Activated CD4-positive, alpha-beta T cell treated with anti-CD3 and anti-CD28 coated beads, Interleukin-2, amount 50 U/mL, for 16 hours (primary cell): ENCODE measurements around the gene GALNT17.

ENCODE experiments used
- DNase-seq: peaks from one replicate; pipeline ENCODE4 v3.0.0-alpha.2; 2020

Gene GALNT17

GRCh38 chr7:71286924-71287323 lies 155.0 kb downstream of the GALNT17 start:
- no peak for DNase-seq

GRCh38 chr7:71290452-71290851 lies 158.5 kb downstream of the GALNT17 start:
- DNase-seq, result no peak

GRCh38 chr7:71298378-71298777 lies 166.4 kb downstream of the GALNT17 start:
- no peak for DNase-seq

- no peak for DNase-seq
Observed at GRCh38 chr7:71300086-71300485, 168.1 kb downstream of the GALNT17 start.

DNA sequence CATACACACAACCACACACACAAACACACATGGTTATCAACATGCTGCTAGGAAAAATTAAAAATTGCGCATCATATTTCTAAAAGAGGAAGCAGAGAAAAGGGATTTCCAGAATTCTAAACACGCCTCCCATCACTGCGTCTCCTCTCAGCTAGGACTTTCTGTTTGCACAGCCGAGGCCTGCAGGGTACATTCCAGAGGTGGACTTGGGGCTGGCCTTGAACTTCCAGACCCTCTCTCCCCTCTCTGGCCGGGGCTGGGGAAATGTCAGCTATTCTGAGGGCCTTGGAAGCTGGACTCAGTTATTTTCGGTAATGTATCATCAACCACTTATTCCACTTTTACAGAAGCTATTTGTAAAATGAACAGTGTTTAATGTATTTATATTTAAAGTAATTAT lies 168.7 kb downstream of the GALNT17 start:
- DNase-seq, result no peak

- DNase-seq, result no peak
Observed at GRCh38 chr7:71301167-71301566, 169.2 kb downstream of the GALNT17 start.

DNA sequence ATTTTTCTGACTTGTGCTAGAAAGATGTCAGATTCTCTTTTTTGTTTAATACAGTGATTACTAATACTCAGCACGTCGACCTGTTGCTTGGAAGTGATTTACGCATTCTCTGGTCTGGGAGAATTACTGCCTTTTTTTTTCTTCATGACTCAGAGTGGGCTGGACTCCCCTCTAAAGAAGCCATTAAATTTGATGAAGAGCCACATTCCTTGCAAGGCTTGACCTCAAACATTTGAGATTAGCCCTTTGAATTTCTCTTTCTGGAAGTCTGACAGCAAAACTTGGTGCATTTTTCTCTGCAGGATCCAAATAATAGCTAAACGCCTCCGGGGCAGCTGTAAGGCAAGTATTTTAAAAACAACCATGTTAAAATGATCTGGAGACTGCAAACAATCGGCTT lies 171.6 kb downstream of the GALNT17 start:
- DNase-seq, result no peak

- no peak for DNase-seq
Observed at GRCh38 chr7:71308096-71308495, 176.2 kb downstream of the GALNT17 start.

DNA sequence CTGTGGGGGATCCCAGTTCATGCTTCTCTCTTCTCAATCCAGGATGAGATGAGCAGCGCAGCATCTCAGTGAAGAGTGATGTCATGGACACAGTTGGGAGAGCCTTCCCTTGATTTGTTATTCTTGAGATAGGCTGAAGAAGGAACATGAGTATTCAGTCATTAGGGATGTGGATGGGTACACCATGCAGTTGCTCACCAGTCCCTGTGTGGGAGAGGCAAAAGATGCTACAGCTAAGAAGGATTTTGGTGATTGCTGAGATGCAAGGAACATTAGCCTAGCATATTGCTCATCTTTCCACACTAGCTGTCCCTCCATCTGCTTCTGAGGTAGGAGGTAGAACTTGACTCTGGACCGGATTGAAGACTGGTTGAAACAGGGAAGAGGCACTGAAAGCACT lies 179.6 kb downstream of the GALNT17 start:
- DNase-seq, result no peak

- DNase-seq, result no peak
Observed at GRCh38 chr7:71312755-71313490, 181.0 kb downstream of the GALNT17 start.

DNA sequence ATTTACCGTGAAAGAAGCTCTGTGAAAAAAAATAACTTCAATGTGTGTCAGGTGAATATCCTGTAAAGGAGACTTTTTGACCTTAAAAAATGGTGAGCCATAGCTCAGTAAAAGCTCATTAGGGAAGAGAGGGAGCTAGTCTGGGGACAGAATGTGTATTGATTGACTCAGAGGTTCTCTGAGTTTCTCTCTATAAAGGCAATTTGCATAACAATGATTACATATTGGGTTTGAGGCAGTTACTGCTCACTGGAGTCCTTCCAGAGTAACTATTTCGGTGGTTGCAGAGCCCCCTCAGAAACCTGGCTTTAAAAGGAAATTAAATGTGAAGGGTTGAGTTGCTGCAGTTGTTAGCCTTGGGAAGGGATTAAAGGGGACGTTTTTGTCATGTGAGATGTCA lies 181.6 kb downstream of the GALNT17 start:
- DNase-seq, result no peak

- DNase-seq, result no peak
Observed at GRCh38 chr7:71320916-71321315, 189.0 kb downstream of the GALNT17 start.

DNA sequence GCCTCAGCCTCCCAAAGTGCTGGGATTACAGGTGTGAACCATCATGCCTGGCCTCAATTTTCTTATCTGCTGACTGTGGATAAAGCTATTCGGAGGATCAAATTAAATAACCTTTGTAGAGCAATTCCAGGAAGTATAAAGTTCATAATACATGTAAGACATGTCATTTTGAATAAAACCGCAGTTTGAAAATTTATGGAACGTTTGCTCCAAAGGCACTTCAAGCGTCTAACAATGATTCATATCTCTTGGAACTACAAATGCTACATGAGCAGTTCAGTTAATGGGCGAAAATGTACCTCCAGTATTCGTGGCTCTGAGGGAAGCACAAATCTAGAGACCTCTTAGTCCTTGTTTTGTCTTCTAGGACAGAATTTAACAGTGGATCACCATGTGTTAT lies 190.3 kb downstream of the GALNT17 start:
- DNase-seq, result no peak

DNA sequence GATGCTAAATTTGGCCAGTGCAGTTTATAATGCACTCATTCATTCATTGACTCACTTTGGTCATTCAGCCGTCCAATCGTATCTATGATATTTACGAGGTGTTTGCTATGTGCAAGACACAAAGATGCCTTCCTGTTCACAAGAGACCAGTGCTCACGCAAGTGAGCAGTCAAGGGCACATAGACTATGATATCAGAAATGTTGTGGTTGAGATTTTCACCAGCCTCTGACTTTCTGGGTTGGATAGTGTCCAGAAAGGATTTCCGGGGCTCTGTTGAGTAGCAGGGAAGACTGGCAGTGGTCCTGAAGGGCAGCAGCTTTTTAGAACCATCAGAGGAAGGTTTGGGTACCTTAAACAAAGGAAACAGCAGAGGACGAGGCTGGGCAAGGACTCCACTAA lies 191.8 kb downstream of the GALNT17 start:
- DNase-seq, result no peak

GRCh38 chr7:71325151-71325550 lies 193.2 kb downstream of the GALNT17 start:
- DNase-seq, result no peak

DNA sequence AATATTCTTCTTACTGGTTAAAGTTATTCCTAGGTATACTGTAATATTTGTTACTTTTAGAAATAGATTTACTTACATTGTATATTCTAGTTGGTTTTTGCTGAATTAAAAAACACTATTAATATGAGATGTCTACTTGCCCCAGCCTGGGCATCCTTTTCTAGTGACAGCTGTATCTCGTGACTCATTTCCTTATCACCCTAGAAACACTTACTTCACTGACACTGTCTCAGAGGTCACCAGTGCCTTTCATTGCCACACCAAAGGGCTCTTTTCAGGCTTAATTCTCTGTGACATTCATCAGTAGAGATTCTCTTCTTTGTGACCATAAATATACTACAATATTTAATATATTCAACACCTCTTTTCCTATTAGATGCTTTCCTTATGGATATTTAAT lies 194.7 kb downstream of the GALNT17 start:
- DNase-seq, result no peak

DNA sequence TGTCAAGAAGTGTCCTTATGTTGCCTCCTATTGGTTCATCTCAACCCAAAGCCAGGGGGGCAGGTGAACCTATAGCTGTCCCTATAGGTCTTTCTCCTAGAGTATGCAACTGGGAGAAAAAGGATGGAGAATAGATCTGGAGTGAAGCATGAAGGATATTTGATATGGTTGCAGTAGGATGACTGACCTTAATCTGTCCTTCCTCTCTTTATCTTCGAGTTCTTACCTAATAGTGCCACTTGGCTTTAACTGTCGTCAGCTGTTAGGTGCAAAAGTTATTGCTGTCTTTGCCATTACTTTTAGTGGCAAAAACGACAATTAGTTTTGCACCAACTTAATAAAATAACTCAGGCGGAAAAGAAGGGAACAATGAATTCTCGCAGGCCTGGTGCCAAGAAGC lies 196.0 kb downstream of the GALNT17 start:
- DNase-seq, result no peak

DNA sequence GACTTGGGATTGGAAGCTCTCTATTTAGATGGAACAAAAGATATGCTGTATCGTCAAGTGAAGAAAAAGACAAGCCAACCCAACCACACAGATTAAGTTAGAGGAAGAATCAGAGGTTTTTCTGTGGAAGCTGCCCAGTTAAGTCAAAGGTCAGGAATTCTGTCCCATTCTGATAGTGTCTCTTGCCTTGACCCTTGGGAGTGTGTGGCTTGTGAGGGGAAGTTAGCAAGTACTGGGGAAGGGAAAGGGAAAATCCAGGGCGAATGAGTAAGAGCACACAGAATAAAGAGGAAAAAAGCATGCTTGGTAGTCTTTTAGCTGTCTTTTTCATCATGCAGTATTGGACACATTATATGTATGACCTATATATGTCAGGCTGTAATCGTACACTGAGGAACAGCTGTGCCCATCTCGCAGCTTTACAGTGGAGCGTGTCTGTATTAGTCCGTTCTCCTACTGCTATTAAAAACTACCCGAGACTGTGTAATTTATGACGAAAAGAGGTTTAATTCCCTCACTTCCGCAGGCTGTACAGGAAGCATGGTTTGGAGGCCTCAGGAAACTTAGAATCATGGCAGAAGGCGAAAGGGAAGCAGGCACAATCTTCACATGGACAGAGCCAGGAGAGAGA lies 197.2 kb downstream of the GALNT17 start:
- DNase-seq, result no peak

DNA sequence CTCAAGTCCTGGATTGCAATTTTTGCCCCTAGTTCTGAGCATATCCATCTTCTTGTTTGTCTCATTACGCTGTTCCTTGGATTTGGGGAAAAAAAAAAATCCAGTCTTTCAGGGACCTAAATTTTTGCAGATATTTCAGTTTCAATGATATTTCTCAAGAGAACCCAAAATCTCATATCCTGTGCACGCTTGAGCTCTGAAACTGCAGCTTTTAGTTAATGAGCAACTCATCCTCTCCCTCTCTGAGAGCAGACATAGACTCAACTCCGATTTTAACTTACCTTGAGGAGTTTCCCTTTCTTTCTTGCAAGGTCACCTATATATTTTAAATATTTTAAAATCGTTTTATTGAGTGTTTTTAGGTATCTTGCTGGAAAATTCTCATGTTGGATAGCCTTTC lies 200.3 kb downstream of the GALNT17 start:
- no peak for DNase-seq

- no peak for DNase-seq
Observed at GRCh38 chr7:71334541-71334940, 202.6 kb downstream of the GALNT17 start.

GRCh38 chr7:71338866-71339265 lies 206.9 kb downstream of the GALNT17 start:
- DNase-seq, result no peak

- DNase-seq, result no peak
Observed at GRCh38 chr7:71339924-71340323, 208.0 kb downstream of the GALNT17 start.

- DNase-seq, result no peak
Observed at GRCh38 chr7:71342202-71342601, 210.3 kb downstream of the GALNT17 start.

DNA sequence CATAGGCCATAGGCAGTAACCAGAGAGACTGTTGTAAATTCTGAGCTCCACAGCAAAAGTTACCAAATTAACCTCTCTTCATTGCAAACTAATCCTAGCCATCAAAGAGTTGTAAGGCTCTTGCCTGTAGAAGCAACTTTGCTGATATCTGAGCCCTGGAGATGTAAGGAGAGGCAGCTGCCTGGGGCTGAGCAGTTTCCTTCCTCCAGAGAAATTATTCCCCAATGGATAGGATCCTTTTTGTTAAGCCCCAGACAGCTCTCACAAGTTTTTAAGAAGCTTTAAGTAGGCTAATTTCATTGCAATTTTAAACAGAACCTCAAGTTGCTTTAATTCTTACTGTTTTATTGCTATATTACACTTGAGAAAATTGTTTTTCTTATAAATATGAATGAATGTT lies 211.1 kb downstream of the GALNT17 start:
- DNase-seq, result no peak

DNA sequence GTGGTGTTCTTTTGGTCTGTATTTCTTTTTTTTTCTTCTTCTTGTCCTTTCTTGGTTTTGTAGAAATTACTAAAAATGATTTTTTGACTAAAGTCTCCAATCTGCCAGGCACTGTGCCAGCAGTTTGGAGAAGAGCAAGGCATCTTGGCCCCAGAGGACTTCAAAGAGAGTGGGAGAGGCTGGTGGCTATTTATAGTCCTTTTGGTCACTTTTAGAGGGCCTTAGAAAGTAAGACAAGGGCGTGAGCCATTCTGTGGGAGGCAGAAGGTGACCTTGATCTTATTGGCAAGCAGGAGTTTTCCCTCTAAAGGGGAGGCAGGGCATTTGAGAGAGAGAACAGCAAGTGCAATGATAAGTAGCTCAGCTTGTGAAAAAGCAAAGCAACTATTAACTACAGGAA lies 211.9 kb downstream of the GALNT17 start:
- no peak for DNase-seq
